Measurements from ENCODE around the gene DTWD1. TPM values are rescaled to one million over a fixed set of nuclear protein-coding genes. Genes with fewer than 3 reads are reported as not detected.

The DTWD1 gene
- total and polyA plus RNA-seq, 2 donors (not counting 3 experiments of a cell fraction or from before 2014, with no cell fraction given) = 4.6 to 20.1 TPM

- ChIA-PET CTCF (no interaction called here), POLR2A (no interaction called here)
- DNase-seq (ENCODE audit: low read depth, low spot score) (peak; percentile 48), FAIRE-seq (peak; percentile 46)
- H3K4me3 ChIP-seq (replicated peaks in 1 of 3; ENCODE audit: insufficient read depth in 1 of 3, low read depth in 1 of 3, low read length in 3 of 3) = peak overlapping the region; percentile 73 to 91 (median 83)
- peak overlapping the region; percentile 63 for H3K27ac ChIP-seq (ENCODE audit: insufficient read depth, low read depth, low read length)
- peak overlapping the region; percentile 78 for H2AFZ ChIP-seq (ENCODE audit: low read depth, low read length)
- H3K27me3 ChIP-seq (ENCODE audit: control insufficient read depth in 2 of 2, insufficient read depth in 2 of 2, low read length in 2 of 2) = no peaks in the 10 kb centered on the region
- intact Hi-C loops (cut with micrococcal nuclease) = loop anchor here (5.0 to 10.0 kb wide), 5 partner anchors 387 to 1473 kb away; partner anchors contain the start of genes GALK2, SHC4 and TNFAIP8L3
- H3K36me3 ChIP-seq (ENCODE audit: control insufficient read depth in 2 of 2, extremely low read depth in 1 of 2, insufficient read depth in 2 of 2, low read length in 2 of 2) = peaks cover 2 to 8% of the 10 kb centered on the region in 2 experiments
- no TSS peak for BruUV-seq (replicated peaks)
- peaks cover 31% of the 10 kb centered on the region for H3K79me2 ChIP-seq (ENCODE audit: control insufficient read depth, insufficient read depth, low read length)
- H4K20me1 ChIP-seq (replicated peaks; ENCODE audit: control insufficient read depth, extremely low read depth, insufficient read depth, low read length) = no peaks in the 10 kb centered on the region
- H3K4me2 ChIP-seq (ENCODE audit: insufficient read depth, low read length) = peak overlapping the region; percentile 99
- H3K9me1 ChIP-seq (replicated peaks; ENCODE audit: control insufficient read depth, extremely low read depth, insufficient read depth, low read length) = no peaks in the 10 kb centered on the region
- dilution Hi-C loops (cut with MboI; ENCODE audit: extremely low pct_ligation_motif_present, low sequenced_read_pairs) = no loop called here
- TF ChIP-seq POLR2AphosphoS5 (IDR thresholded peaks at IDR 0.05; ENCODE audit: insufficient read depth, low read depth, low read length) (no peak), GATA2 (IDR thresholded peaks at IDR 0.05; ENCODE audit: insufficient read depth, insufficient read length, low read depth, low read length) (no peak), JUN (IDR thresholded peaks at IDR 0.05; ENCODE audit: borderline replicate concordance, insufficient read depth, insufficient read length, low read depth) (no peak), FOS (IDR thresholded peaks at IDR 0.05; ENCODE audit: borderline replicate concordance, insufficient read depth, low read length) (no peak), EZH2 (IDR thresholded peaks at IDR 0.05; ENCODE audit: borderline replicate concordance, low read depth, low read length, severe bottlenecking) (no peak), CTCF (IDR thresholded peaks at IDR 0.05; ENCODE audit: extremely low read depth in 1 of 2, insufficient read depth in 1 of 2, low read depth in 1 of 2, low read length in 2 of 2) (no peak), MAX (IDR thresholded peaks at IDR 0.05; ENCODE audit: insufficient read depth, insufficient read length) (no peak), MYC (IDR thresholded peaks at IDR 0.05; ENCODE audit: low read depth, low read length) (no peak), POLR2A (IDR thresholded peaks at IDR 0.05; ENCODE audit: low read depth, low read length) (no peak)
- peaks cover 15% of the 10 kb centered on the region for H3K4me1 ChIP-seq (ENCODE audit: control insufficient read depth, extremely low read depth, insufficient read depth, low read length)
- H3K9ac ChIP-seq (replicated peaks; ENCODE audit: extremely low read depth, insufficient read depth, low read length) = peak overlapping the region; percentile 85
- peaks cover 2% of the 10 kb centered on the region for H3K9me3 ChIP-seq (replicated peaks; ENCODE audit: control insufficient read depth, insufficient read depth, low read length)
Observed at GRCh38 chr15:49621401-49621811, 558 bp downstream of the DTWD1 start.

Measured in endothelial cell of umbilical vein (primary cell).